NCI-H1436 (cell line): ENCODE measurements around the gene ADGRG4.
A peak's percentile ranks its signal among the peaks of the same experiment; 100 is the strongest.
"Not testable (repeated sequence)": the region's sequence is repeated elsewhere in the genome, so short reads cannot be mapped to it uniquely, and the experiment has no call there.

ENCODE experiments used
- DNase-seq: peaks from one replicate; lab custom pipeline; 2025; lab: John Stamatoyannopoulos, UW

ADGRG4 gene, protein sequence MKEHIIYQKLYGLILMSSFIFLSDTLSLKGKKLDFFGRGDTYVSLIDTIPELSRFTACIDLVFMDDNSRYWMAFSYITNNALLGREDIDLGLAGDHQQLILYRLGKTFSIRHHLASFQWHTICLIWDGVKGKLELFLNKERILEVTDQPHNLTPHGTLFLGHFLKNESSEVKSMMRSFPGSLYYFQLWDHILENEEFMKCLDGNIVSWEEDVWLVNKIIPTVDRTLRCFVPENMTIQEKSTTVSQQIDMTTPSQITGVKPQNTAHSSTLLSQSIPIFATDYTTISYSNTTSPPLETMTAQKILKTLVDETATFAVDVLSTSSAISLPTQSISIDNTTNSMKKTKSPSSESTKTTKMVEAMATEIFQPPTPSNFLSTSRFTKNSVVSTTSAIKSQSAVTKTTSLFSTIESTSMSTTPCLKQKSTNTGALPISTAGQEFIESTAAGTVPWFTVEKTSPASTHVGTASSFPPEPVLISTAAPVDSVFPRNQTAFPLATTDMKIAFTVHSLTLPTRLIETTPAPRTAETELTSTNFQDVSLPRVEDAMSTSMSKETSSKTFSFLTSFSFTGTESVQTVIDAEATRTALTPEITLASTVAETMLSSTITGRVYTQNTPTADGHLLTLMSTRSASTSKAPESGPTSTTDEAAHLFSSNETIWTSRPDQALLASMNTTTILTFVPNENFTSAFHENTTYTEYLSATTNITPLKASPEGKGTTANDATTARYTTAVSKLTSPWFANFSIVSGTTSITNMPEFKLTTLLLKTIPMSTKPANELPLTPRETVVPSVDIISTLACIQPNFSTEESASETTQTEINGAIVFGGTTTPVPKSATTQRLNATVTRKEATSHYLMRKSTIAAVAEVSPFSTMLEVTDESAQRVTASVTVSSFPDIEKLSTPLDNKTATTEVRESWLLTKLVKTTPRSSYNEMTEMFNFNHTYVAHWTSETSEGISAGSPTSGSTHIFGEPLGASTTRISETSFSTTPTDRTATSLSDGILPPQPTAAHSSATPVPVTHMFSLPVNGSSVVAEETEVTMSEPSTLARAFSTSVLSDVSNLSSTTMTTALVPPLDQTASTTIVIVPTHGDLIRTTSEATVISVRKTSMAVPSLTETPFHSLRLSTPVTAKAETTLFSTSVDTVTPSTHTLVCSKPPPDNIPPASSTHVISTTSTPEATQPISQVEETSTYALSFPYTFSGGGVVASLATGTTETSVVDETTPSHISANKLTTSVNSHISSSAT (N-terminal part only)

DNA sequence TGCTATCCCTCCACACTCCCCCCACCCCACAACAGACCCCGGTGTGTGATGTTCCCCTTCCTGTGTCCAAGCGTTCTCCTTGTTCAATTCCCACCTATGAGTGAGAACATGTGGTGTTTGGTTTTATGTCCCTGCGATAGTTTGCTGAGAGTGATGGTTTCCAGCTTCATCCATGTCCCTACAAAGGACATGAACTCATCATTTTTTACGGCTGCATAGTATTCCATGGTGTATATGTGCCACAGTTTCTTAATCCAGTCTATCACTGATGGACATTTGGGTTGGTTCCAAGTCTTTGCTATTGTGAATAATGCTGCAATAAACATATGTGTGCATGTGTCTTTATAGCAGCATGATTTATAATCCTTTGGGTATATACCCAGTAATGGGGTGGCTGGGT, at the start of gene ADGRG4:
TSS of gene ADGRG4 (plus strand) at position 243 of the 400 bp plus-strand sequence. CDS start 7,815 bp downstream, outside the sequence.
- not testable (repeated sequence) for DNase-seq

DNA sequence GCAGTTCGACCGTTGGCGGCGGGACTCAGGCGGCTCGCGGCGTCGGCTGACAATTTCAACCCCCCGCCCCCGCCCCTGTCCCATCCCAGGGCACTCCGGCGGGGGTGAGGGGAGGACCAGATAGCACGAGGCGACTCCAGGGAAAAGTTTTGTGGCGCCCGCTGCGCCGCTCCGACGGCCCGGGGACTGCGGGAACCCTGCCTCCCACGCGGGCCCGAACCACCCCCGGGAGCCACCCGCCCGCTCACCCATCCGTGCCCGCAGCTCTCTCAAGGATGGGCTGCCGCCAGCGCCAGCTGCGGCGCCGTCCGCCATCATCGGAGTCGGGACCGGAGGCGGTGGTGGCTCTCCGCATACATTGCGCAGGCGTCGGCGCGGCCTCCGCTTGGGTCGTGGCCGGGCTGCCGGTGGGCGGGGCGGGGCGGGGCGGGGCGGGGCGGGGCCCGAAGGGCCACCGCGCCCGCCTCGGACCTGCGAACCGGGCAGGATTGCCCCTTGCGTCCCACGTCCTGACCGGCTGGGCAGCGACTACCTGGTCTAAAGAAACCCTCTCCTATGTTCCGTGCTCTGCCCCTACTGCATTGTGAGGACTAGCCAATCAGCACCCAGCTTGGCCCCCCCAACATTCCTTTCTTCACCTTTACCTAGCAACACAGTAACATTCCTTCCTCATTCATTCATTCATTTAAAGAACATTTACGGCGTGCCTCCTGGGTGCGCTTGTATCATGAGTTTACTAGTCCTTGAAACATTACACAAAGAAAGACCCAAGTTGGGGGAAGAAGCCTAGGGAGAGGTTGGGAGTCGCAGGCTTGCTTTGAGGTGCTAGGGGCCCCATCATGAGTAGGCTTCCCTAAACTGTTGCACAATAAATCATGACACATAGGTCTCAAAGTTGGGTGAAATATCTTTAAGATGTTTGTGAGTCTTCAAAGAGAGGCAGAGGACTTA, 49.4 kb upstream of the ADGRG4 start, which contains the start of gene MAP7D3:
TSS of gene MAP7D3 (minus strand) at position 360 of the 951 bp plus-strand sequence. CDS start at position 318, 42 bp downstream.
- peak; percentile 8 for DNase-seq

DNA sequence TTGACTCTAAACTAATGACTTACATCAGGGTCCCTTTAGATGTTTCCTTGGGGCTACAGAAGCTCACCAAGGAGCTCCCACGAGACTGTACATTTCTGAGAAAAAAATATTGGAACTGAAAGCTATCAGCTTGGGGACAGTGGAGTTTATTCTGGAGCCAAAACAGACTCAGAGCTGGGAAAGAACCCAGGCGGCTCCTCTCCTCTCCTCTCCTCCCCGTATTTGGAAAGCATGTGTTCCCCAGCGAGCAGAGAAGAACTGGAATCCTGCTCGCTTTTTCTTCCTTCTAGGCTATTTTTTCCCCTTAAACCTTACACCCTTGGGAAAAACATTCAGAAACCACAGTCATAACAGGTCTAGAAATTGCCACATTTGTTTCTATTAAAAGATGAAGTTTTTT, 45.2 kb upstream of the ADGRG4 start:
- no peak for DNase-seq

DNA sequence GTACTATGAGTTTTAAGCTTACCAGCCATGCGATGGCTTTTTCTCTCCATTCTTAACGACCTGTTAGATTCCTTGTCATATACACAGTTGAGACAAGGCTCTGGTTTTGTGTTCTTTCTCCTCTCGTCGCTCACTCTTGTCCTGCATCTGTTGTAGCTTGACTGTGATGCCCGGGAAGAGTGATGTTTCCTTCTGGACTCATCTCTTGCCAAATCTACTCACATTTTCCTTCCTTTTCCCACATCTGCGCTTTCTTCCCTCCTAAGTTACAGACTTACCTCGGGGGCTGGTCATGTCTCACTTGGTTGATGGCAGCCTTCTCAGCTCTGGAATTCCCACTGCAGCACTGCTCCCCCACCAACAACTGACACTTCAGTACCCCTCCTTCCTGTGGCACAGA, 44.7 kb upstream of the ADGRG4 start:
- no peak for DNase-seq

DNA sequence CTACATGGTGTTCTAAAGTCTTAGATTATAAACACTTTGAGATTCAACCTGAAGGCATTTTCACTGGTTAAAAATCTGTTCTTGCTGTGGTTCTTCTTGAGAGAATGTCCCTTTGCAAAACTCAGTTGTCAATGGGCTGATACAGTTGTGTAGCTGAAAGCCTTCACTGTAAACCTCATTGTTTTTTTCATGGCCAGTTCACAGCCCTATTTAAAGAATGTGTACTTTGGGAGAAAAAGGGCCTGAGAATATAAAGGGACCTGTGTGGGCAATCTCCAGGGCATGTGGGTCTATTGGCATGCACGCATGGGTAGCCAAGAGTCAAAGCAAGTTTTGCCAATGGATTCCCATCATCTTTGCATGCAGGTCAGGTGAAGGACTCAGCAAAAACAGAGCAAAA, 41.8 kb upstream of the ADGRG4 start:
- no peak for DNase-seq

DNA sequence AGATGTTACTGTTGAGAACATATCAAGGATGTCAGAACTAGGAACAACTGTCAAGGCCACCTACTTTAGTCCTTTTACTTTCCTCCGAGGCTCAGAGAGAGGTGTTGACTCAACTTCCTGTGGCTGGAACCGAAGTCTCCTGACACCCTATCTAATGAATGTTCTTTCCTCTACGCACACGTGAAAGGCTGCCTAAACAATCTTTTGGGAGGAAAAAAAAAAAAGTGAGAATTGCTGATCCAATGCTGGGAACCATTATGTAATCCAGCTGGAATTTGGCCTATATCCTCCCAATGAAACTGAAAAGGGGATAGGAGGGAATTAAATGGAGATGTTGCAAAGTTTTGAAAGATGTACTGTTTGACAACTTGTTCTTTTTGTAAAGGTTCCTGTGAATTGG, 41.2 kb upstream of the ADGRG4 start:
- DNase-seq, result no peak

DNA sequence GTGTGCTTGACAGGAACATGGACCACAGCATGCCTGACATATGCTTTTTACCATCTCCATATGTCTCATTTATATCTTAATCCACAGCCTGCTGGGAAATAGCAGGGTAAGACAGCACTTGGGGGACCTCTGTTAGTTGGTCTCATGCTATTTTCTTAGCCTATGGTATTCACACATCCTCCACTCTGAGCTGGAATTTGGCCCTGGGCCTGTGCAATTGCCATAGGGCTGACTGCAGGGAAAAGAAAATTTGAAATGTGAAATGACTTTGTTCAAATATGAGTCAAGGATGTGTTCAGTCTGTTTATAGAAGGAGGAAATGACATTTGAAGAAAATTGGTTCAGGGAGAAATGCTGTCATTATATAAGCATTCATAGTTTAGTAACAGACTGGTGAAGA, 40.0 kb upstream of the ADGRG4 start:
- DNase-seq, result no peak

DNA sequence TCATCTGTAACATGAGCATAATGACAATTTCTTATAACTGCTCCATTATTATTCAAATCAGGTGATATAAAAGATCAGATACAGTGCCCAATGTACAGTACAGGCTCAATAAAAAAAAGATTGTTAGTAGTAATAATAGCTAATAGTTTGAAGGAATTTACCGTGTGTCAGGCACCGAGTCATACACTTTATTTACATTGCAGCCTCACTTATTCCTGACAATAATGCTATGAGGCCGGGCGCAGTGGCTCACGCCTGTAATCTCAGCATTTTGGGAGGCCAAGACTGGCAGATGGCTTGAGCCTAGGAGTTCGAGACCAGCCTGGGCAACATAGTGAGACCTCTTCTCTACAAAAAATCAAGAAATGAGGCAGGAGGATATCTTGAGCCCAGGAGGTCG, 39.4 kb upstream of the ADGRG4 start:
- DNase-seq, result no peak

DNA sequence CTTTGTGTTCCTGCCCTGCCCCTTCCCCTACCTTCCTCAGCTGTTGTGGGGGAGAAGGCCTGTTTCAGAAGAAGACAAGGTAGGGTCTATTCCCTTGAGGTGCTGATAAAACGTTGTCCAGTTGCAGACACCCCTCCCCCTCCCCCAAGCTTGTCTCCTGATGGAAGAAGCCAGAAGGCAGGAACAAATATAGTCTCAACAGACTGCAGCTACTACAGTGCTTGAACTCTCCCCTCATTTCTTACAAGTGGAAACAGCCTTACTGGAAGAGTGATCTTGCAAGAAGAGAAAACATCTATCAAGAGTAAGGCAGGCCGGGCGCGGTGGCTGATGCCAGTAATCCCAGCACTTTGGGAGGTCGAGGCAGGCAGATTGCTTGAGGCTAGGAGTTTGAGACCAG, 38.5 kb upstream of the ADGRG4 start:
- no peak for DNase-seq

DNA sequence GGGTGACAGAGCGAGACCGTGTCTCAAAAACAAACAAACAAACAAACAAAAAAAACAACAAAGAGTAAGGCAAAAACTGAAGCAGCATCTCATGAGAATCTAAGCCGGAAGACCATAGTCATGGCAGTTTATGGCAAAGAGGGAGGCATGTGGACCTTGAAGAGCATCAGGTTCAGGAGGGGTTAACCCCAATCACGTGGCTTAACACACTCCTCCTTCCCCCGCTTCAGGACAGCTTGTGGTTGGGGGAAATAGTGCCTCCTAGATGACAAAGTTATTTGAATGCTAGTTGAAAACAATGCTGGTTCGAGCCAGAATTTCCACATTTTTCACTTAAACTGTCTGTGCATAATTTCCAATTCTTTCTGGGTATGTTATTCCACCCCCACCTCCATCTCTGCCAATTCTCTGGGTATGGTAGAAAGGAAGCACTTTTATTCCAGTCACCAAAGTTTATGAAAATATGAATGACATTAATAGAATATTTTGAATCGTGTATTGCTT, 37.9 kb upstream of the ADGRG4 start:
- no peak for DNase-seq

DNA sequence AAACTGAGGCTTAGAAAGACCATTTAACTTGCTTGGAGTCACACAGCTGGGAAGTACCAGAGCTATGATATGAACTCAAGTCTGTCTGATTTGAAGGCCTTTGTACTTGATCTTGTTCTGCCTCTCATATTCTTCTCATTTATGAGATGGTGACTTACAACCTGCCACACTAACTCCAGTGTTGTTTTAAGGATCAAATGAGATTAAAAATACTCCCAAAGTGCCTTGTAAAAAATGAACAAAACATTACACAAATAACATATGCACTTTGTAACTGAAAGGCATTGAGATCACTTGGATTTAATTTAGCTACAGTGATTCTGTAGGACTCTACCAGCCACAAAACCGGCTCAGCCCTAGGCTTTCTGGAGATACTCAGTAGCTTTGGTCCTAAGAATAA, 33.9 kb upstream of the ADGRG4 start:
- no peak for DNase-seq

DNA sequence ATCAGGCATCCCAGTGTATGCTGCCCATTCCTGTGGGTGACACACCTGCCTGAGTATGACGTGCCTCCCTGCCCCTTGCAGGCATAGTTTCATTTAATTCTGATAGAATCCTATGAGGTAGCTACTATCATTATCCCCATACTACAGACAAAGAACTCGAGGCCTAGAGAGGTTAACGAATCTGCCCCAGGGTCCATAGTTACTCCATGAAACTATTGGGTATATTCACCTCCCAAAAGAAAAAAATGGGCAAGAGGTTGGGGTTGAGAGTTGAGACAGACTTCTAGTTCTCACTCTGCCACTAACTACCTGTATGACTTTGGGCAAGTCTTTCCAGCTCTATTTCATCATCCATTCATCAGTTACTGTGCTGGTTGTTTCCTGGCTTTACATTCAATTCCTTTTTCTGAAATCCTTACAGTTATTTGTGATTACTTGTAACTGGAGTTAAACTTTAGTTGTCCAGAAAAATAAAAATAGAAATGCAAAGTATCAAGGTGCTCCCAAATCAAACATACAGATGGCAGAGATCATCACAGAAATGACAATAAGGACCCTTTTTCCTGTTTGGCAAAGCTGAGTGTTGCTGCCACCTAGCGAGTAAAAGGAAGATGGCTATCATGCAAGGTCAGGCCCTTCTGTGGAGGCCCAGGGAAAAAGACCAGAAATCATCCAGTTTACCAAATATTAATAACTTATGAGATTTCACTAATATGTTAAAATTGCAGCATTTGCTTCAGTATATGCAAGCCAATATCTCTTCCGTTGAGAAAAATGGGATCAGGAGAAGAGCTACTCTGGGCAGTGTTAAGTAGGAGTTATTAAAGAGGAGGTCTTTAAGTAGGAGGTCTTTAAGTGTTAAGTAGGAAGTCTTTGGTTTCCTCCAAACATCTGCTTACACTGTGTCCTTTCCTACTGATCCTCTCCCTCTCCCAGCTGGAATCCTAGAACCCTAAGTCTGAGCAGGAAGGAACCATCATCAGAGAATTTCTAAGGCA, 32.4 kb upstream of the ADGRG4 start:
- DNase-seq, result peak; percentile 53

DNA sequence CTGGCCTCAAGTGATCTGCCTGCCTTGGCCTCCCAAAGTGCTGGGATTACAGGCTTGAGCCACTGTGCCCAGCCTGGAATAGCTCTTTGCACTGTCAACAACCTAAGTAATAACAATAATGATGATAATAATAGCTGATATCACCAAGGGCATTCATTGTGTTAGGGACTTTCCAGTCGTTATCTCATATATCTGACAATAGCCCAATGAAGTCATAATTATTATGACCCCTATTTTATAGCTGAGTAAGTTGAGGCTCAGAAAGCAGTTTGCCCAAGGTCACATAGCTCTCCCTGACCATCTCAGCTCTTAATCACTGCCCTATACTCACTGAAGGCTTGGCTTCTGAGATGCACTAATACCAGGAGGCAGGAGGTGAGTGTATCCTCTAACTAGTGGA, 30.8 kb upstream of the ADGRG4 start:
- DNase-seq, result no peak

DNA sequence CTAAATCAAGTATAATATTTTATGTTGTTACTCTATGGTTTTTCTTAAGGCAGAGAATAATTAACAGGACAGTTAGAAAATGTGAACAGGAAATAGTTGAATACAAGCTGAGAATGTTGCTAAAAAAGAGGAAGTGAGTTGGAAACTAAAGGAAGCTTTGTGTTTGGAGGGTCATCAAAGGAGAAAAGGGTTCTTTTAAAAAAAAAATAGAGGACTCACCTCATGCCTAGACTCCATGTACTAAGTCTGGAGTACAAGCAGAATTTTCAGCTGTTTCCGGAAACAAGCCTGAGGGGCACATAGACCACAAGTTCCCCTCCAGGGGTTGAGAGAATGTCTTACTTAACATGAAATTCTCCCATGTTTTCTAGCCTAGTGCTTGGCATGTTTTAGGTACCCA, 29.5 kb upstream of the ADGRG4 start:
- DNase-seq, result no peak

DNA sequence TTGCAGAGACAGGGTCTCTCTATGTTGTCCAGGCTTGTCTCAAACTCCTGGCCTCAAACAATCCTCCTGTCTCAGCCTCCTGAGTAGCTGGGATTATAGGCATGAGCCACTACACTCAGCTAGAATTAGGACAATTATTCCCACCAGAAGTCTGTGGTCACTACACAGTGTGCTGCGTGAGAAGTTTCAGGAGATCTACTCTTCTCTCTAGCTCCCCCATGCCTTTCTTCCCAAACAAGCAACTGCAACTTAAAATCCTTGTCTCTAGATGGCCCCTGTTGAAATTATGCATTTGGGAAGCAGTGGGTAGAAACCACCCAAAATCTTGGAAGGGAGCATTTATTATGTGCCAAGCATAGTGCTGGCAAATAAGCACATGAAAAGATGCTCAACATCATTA, 28.4 kb upstream of the ADGRG4 start:
- DNase-seq, result no peak

DNA sequence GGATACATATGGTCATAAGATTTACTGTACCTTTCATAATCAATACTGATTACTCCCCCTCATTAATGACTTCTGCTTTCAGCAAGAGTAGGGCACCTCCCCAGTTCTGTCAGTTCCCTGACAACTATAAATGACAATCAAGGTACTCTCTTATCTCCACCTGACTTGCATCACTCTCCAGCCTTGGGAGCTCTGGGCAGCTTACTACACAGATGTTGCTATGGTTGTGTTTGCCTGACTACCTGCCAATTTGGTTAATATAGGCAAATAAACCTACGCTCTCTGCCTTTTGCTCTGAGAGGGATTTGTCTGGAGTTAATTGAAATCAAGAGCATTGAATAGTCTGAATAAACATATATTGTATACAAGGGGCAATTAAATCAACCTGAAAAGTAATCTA, 26.8 kb upstream of the ADGRG4 start:
- peak; percentile 45 for DNase-seq

DNA sequence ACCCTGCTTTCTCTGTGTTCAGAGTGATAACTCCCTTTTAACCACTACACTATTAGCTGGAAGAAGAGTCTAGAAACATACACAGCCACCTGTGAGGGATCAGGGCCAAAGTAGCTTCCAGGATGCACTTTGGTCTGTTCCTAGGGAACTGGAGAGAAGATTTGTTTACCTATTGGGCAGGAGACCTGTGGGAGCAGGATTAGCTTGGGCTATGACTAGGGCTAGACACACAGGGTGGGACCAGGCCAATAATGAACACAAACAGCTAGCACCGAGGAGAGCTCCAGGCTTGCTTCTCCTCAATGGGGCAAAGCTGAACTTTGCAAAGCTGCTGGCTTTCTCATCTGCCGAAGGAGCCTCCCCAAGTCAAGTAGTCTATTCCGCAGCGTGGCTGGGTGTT, 25.2 kb upstream of the ADGRG4 start:
- DNase-seq, result no peak

DNA sequence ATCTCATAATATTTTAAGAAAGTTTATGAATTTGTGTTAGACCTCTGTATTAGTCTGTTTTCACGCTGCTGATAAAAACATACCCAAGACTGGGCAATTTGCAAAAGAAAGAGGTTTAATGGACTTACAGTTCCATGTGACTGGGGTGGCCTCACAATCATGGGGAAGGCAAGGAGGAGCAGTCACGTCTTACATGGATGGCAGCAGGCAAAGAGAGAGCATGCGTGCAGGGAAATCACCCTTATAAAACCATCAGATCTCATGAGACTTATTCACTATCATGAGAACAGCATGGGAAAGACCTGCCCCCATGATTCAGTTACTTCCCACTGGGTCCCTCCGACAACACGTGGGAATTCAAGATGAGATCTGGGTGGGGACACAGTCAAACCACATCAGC, 14.4 kb upstream of the ADGRG4 start:
- not testable (repeated sequence) for DNase-seq

DNA sequence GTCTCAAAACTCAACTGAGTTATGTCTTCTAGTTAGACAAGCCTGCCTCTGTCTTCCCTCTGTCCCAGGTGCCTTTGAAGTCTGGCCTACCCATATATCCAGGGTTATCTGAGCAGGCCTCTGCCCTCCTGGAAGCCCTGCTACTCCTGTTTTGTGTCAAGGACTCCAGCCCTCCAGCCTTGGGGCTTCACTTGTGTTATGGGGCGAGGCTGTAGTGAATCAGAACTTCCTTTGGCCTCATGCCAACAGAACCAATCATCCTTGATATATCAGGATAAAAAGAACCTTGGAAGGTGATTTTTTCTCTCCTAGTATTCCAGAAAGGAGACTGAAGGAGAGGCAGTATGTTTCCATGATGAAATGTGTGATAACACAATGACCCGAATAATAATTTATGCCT, 8.9 kb upstream of the ADGRG4 start:
- DNase-seq, result no peak

DNA sequence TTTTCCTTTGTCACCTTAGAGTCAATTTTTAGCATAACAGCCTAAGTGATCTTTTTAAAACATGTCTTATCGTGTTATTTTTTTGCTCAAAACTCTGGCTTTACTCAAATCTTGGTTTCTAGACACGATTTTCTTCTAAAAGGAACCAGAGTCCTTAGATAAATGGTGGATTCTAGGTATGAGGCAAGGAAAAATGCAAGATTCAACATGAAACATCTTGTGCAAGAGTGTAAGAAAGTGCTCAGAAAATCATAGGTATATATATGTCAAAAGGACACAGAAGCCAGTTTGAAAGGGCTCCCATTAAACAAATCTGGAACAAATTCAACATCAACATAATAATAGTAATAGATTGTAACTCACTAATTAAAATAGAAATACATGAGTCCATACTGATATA, 8.1 kb upstream of the ADGRG4 start:
- no peak for DNase-seq
